ENCODE results near the gene RNASEH2B. TPM values are rescaled to one million over a fixed set of nuclear protein-coding genes. Genes with fewer than 3 reads are reported as not detected.

The RNASEH2B gene
- total RNA-seq, 1 experiment from 2014 or later: 30.3 TPM

DNA sequence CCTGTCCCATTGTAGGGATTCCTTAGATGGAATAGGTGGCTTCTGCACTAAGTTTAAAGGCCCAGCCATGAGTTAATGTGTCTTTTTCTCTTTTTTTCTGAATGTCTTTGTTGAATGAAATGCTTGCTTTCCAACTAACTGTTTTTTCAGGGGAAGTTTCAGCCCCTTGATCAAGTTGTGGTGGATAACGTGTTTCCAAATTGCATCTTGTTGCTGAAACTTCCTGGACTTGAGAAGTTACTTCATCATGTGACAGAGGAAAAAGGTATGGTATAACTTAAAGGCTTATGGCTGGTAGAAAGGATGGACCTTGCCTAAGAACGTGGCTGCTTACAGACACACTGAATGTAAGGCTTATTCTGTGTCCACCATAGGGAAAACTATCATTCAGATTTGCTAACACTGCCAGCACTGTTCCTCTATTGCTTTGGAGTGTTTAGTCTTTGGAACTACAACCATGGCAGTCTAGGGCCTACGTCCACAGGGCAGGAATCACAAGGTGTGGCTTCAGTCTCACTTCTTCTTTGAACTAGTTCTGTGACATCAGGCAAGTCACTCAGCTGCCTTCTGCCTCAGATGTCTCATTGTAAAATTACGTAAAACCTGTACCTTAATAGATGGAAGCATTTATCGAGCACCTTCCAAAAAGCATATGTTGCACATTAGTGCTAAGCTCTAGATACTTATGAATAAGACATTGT, 25.3 kb downstream of the RNASEH2B start:
- DNase-seq (ENCODE audit: low read depth): no peak

DNA sequence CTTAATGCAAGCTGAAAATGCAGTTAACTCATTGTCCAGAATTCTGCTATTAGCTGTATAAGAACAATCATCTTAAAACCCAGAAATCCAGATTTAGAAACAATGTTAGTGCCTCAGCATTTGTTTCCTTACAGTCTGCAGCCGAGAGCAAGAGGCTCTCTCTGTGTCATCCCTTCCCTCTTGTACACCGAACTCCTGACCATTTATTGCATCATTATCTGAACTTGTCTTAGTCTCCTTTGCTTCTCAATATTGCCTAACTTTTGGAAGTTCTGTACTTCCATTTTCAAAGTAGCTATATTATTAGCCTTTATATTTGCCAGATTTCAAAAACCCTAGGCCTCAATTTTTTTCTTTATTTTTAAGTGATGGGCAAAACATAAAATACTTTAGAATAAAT, 27.1 kb downstream of the RNASEH2B start:
- no peak for DNase-seq (ENCODE audit: low read depth)

DNA sequence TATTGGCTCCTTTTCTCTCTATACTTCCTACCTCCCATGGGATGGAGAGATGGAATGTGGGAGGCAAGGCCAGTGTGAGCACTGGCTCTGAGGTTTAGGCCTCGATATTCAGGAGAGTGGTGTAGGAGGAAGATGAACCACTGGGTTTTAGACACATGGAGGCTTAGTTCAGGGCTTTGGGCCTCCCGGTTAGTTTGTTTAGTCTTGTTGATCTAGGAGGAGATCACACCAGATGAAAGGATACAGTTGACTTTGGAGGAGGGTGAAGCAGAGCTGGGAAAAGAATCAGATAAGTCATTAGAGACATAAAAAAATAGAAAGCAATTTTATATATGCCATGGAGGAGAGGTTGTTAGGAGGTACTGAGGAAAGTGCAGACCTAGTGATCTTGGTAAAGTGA, 30.9 kb downstream of the RNASEH2B start:
- DNase-seq (ENCODE audit: low read depth): no peak

DNA sequence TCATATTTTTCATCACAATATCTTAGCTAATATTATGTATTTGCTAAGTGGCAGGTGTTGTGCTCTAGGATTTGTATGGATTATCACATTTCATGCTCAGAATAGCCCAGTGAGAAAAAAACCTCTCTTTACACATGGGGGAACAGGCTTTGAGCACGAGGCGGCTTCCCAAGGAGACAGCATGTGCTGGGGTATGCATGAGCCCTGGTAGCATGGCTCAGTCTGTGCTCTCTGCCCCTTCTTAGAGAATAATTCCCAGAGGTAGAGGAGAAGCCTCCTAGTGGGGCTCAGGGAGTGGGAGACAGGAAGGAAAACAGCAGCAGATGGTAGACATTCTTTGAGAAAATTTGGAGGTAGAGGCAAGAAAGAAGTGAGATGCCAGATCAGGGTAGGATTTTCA, 31.6 kb downstream of the RNASEH2B start:
- DNase-seq (ENCODE audit: low read depth): no peak

DNA sequence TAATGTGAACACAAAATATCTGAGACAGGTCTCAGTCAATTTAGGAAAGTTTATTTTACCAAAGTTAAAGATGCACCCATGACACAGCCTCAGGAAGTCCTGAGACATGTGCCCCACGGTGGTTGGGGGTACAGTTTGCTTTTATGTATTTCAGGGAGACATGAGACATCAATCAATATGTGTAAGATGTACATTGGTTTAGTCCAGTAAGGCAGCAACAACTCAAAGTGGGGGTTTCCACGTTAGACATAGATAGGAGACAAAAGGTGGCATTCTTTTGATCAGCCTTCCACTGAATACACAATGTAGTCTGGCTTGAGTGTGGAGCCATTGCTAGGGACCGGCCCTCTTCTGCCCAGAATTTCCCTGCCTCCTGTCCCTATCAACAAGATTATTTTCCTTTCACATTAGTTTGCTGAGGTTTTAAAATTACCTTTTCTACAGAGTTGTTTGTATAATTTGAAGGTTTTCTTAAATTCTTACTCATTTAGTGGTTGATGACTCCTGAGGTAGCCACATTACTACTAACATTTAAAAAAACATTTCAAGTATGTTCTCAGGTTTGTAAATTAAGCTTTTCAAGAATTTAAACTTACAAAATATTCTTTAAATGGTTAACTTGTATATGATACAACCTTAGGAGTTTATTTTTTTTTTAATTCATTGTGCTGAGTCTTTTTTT, 33.2 kb downstream of the RNASEH2B start:
- no peak for DNase-seq (ENCODE audit: low read depth)

DNA sequence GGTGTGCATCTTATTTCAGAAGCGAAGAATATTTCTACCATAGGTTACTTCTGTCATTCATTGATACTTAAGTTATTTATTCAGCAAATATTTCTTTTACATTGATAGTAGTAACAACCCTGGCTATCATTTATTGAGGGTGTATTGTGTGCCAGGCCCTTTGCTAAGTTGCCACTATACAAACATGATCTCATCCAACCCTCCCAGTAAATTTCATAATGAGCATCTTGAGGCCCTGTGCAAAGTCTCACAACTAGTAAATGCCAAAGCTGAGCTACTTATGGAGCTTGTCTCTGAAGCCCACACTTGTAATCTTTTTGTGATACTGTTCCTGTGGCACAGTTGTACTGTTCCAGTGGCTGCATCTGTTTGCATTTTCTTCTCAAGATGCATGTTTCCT, 36.1 kb downstream of the RNASEH2B start:
- no peak for DNase-seq (ENCODE audit: low read depth)

DNA sequence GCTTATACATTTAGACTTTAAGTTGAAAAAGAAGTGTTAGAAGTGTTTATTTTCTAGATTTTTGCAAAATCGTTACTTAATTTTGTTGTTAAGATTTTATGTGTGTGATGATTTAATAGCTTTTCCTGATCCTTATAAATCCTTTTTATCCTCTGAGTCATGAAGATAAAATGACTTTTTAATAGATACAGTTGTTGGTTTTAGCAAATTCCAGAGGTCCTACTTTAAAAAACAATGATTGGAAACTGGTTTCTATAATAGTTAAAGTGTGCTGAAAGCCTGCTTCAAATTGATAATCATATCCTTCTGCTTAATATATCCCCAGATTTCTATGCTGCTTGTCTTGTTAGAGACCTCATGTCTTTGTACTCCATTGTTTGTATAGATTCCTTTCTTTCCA, 39.0 kb downstream of the RNASEH2B start:
- DNase-seq (ENCODE audit: low read depth): no peak

DNA sequence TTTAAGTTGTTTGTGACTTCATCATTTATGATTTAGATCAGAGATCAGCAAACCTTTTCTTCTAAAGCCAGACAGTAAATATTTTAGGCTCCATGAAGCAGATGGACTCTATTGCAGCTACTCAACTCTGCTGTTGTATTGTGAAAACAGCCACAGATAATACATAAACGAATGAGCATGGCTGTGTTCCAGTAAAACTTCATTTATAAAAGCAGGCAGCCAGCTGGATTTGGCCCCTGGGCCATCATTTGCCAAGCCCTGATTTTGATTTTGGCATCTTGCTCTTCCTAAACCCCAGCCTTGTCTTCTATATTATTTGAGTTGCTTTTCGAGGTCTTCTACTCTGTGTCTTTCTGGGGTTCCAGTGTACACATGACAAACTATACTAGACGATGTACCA, 41.3 kb downstream of the RNASEH2B start:
- no peak for DNase-seq (ENCODE audit: low read depth)

DNA sequence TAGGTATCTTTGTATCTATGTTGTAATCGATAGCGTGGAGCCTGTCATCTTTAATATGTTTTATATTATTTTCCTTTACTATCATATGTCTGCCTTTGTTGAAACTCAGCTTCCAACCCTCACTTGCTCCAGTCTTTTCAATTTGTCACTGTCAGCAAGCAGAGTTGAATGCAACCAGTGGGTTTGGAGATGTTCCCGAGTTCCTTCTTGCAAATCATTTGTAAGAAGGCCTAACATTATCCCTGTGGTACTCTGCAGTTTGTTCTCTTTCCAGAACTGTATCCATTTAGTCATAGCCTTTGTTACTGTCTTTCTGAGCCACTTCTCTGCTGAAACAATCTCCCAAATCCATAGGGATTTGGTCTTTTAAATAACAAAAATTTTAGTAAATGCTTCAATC, 41.8 kb downstream of the RNASEH2B start:
- no peak for DNase-seq (ENCODE audit: low read depth)

DNA sequence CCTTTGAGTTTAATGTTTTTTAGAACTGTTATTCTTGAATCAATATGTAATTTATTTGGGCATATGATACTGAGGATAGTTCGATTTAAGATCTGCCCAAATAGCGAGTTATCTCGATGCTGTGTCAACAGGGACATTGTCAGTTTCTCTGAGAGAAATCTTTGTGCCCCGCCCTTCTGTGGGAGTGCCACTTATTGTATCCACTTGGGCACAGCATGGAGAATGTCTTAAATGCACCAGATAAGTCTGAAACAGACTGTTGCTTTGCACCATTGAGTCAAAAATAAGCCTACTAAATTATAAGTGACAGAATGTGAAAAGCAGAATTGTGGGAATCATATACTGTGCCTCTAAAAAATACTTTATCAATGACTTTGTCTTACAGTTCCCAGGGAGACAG, 45.6 kb downstream of the RNASEH2B start:
- DNase-seq (ENCODE audit: low read depth): no peak

DNA sequence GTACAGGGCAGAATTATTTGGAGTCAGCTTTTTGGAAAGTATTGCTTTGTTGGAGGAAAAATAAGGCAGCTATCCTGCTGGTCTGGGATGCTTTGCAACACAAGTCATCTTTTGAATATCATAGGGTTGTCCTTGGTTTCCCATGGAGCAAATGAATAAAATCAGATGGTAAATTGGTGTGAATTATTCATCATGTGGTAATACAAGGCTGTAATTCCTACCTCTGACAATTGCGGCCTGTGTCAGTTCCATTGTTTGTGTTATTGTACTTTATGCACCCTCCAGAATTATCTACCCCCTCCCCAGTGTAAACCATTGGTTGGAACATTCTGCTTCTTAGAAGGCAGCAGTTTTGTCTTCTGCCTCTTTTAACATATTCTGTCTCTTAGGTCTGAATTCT, 46.2 kb downstream of the RNASEH2B start:
- DNase-seq (ENCODE audit: low read depth): no peak

DNA sequence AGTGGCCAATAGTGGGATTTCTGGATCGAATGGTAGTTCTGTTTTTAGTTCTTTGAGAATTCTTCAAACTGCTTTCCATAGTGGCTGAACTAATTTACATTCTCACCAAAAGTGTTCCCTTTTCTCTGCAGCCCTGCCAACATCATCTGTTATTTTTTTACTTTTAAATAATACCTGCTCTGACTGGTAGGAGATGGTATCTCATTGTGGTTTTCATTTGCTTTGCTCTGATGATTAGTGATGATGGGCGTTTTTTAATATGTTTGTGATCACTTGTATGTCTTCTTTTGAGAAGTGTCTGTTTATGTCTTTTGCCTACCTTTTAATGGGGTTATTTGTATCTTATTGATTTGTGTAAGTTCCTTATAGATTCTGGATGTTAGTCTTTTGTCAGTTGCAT, 48.0 kb downstream of the RNASEH2B start:
- no peak for DNase-seq (ENCODE audit: low read depth)

DNA sequence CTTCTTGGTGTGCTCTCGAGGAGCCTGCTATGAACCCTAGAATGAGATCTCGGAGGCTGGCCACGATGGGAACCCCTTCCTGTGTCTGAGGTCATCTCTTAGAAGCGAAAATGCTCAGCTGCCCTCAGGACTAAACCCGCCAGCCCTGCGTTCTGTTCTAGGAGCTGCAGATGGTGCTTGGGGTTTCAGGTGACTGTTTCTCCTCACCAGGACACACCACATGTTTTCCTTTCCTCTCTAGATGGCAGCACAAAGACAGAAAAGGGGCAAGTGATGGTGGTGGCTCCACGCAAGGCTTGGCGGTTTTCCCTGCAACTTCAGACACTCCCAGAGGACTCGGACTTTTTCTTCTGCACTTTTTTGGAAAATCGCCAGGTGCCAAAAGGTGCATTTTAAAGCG, 60.1 kb downstream of the RNASEH2B start:
- peak; percentile 24 for DNase-seq (ENCODE audit: low read depth)

DNA sequence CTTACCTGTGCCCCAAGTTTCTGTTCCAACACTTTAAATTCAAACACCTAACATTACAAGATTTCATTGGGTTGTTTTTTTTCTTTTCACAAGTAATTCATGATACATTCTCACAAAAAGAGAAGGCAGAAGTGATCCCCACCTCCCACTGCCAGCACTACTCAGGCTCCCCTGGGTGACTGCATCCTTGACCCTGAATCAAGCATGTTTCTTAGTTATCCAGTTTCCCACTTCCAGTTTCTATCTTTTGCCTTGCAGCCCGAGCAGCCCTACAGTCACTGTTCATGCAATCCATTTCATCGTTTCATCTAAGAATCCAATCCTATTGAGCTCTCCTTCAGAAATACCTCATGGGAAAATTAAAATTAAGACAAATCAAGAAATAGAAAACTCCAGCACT, 61.4 kb downstream of the RNASEH2B start:
- DNase-seq (ENCODE audit: low read depth): no peak

DNA sequence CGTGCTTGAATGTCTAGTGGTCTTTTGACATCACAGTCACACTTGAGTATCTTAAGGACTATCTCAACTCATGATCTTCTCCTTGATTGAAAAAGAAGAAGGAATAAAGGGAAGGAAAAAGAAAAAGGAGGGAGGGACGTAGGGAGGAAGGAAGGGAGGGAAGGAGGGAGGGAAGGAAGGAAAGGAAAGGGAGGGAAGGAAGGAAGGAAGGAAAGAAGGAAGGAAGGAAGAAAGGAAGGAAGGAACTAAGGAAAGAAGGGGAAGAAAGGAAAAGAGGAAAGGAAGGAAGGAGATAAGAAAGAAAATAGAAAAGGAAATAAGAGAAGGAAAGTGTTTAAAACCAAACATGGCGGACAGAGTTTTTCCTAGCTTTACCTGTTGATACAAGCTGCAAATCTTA, 64.7 kb downstream of the RNASEH2B start:
- no peak for DNase-seq (ENCODE audit: low read depth)

DNA sequence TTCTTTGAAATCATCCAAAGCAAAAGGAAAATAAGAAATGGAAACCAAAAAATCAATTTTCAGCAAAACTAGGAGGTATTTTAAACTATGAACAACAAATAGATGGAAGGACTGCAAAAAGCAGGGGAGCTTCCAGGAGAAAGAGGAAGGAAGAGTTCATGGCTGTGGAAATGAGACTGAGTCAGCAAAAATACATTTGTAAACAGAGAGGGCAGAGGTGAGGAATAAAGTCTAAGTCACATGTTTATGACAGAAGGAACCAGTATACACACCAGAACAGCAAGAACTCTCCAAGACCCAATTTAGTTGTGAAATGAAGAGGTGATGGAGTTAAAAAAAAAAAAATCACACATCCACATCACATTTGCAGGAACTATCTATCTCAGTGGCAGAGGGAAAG, 69.6 kb downstream of the RNASEH2B start:
- no peak for DNase-seq (ENCODE audit: low read depth)

DNA sequence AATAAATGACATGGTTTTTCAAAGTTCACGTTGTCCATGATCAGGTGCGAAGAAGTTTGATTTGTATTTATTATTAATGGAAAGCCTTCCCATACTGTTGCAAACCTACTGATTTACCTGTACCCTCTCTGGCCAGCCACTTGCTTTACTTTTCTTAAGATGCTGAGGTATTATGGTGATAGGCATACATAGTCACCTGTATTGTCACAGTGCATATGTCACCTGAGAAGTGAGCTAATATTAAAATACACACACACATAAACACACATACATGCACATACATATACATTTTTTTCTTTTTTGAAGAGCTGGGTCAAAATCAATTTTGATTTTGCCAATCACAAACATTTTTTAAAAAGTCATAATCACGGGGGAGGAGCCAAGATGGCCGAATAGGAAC, 72.1 kb downstream of the RNASEH2B start:
- DNase-seq (ENCODE audit: low read depth): no peak

DNA sequence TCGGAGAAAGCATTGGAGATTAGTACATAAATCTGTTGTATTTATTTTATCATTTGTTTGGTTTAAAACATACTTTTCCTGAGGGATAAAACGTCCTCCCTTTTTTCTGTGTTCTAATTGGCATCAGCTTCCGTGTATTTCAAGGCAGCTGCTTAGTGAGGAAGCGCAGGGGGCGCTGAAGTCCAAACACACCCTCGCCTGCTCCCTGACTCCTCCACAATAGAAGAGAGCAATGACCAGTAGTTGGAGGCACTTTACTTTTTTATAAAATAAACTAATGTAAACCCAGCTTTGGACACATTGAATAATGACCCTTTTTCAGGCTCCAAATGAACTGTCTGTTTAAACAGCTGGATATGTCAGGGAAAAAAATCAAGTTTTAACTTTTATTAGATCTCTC, 79.9 kb downstream of the RNASEH2B start:
- peak; percentile 11 for DNase-seq (ENCODE audit: low read depth)

DNA sequence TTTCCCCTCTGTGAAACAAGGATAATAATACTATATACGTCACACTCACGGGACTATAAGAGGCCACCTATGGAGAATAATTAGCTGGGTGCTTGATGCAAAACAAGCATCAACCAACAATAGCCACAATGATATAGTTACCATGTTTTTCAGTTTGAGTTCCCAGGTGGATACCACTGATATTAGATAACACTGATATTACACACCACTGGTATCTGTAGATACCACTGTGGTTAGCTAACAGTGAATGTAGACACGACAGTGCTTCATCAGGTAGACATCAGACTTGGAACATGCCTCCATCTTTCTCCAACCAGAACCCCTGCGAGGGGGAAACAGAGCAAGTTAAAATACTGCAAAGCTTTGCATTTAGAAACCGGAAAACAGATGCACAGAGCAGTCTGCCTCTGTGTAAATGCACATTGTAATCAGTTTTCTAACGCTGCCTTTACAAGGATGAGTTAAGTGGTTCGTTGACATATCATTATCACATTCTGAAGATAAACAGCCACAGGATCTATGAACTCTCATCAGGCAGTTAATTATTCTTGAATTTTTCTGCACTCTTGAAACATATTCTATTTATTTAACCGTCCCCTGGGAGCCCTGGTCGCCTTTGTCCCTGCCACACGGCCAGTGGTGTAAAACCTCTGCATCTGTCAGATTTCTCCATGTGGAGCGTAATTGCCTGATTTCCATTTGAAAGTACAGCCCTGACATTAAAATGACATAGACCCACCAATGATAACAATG, 80.7 kb downstream of the RNASEH2B start:
- DNase-seq (ENCODE audit: low read depth): no peak

DNA sequence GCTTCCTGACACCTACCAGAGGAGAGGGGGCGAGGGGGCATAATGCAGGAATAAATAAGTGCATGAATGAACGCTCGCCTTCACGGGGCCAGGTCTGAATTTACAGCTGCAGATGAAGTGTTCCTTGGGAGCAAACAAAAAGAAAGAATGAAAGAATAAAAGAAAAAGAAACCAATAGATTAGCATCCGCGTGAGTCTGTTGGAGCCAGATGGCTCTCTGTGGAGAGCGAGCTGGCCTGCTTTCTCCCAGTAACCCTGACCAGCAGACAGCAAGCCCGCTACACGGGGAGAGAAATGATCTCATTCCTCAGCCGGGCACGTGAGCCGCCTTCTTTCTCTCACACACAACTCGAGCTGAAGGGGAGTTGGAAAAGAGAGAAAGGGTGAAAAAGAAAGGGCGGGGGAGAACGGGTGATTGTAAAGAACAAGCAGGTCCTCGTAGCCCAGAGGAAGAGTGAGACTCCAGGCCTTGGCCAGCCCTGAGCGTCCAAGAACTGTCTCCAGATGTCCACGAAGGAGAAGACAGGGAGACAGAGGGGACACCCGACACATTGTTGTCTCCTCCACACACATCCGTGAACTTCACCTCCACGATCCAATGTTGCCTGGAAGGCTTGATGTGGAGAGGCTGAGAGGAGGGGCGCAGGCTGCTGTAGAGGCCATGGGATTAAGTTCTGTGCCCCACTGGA, 81.4 kb downstream of the RNASEH2B start:
- no peak for DNase-seq (ENCODE audit: low read depth)

DNA sequence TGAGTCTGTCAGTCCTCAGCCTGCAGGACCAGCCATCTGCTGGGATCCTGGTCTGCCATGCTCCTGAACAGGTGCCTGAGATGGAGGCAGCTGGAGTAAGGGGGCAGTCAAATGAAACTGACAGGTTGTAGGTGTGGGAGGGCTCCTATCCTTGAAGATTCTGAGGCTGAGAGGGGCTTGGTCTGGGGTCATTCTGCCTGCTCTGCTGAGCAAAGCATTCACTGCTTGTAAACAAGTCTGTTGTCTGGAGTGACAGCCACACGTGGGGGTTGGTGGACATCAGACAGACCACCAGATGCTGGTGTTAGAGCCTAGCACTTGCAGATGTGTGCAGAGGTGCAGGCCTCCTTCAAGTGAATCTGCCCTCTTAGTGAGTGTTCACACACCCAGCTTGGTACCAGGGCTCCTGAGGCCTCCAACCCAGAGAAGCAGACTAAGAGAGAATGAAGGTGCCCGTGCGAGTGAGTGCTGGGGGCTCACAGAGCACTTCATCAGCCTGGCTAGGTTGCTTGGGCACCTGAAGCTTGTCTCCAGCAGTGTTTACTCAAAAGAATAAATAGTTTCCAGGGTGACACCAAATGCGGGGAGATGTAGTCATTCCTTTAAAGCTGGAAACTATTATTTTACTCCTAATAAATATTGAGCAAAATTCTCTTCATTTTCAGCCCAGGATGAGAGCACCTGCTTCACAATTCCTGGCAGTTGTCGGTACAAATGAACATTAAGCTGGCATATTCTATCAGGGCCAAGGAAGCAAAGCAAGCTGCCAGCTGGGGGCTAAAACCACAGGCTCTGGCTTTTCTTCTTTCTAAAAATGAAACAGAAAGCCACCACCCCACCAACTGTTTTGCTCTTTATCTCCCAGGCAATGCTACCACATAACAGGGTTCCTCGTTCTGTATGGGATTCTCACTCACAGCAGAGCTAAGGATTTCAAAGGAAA, 82.3 kb downstream of the RNASEH2B start:
- DNase-seq (ENCODE audit: low read depth): no peak
